ENCODE measurements around the gene CRIP1. TPM values are rescaled to one million over a fixed set of nuclear protein-coding genes. Genes with fewer than 3 reads are reported as not detected.
A peak's percentile ranks its signal among the peaks of the same experiment; 100 is the strongest.

CRIP1 gene
- total and polyA plus RNA-seq, 2 experiments from 2014 or later, result 0.80 to 8.4 TPM

GRCh38 chr14:105452963-105453362 is 33.7 kb upstream of the CRIP1 start:
- H3K36me3 Mint-ChIP-seq (ENCODE audit: low read depth), result peaks cover 50% of the 10 kb centered on the region
- no peak for ATAC-seq
- TF ChIP-seq NANOG (IDR thresholded peaks at IDR 0.05; ENCODE audit: borderline replicate concordance), result no peak
- TF ChIP-seq EZH2 (IDR thresholded peaks at IDR 0.05; ENCODE audit: low read depth, unreplicated experiment), result no peak
- TF ChIP-seq ZNF462 (CRISPR knock-in tag; IDR thresholded peaks at IDR 0.05), result no peak
- TF ChIP-seq, protein P1, sequence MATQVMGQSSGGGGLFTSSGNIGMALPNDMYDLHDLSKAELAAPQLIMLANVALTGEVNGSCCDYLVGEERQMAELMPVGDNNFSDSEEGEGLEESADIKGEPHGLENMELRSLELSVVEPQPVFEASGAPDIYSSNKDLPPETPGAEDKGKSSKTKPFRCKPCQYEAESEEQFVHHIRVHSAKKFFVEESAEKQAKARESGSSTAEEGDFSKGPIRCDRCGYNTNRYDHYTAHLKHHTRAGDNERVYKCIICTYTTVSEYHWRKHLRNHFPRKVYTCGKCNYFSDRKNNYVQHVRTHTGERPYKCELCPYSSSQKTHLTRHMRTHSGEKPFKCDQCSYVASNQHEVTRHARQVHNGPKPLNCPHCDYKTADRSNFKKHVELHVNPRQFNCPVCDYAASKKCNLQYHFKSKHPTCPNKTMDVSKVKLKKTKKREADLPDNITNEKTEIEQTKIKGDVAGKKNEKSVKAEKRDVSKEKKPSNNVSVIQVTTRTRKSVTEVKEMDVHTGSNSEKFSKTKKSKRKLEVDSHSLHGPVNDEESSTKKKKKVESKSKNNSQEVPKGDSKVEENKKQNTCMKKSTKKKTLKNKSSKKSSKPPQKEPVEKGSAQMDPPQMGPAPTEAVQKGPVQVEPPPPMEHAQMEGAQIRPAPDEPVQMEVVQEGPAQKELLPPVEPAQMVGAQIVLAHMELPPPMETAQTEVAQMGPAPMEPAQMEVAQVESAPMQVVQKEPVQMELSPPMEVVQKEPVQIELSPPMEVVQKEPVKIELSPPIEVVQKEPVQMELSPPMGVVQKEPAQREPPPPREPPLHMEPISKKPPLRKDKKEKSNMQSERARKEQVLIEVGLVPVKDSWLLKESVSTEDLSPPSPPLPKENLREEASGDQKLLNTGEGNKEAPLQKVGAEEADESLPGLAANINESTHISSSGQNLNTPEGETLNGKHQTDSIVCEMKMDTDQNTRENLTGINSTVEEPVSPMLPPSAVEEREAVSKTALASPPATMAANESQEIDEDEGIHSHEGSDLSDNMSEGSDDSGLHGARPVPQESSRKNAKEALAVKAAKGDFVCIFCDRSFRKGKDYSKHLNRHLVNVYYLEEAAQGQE (IDR thresholded peaks at IDR 0.05; ENCODE audit: unreplicated experiment), result no peak
- TF ChIP-seq, protein P2, sequence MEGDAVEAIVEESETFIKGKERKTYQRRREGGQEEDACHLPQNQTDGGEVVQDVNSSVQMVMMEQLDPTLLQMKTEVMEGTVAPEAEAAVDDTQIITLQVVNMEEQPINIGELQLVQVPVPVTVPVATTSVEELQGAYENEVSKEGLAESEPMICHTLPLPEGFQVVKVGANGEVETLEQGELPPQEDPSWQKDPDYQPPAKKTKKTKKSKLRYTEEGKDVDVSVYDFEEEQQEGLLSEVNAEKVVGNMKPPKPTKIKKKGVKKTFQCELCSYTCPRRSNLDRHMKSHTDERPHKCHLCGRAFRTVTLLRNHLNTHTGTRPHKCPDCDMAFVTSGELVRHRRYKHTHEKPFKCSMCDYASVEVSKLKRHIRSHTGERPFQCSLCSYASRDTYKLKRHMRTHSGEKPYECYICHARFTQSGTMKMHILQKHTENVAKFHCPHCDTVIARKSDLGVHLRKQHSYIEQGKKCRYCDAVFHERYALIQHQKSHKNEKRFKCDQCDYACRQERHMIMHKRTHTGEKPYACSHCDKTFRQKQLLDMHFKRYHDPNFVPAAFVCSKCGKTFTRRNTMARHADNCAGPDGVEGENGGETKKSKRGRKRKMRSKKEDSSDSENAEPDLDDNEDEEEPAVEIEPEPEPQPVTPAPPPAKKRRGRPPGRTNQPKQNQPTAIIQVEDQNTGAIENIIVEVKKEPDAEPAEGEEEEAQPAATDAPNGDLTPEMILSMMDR (conservative IDR thresholded peaks at IDR 0.05; ENCODE audit: low read depth in 2 of 2), result no peak
- no peak for TF ChIP-seq JUNB (IDR thresholded peaks at IDR 0.05; ENCODE audit: unreplicated experiment)
- TF ChIP-seq ZNF331 (CRISPR knock-in tag; IDR thresholded peaks at IDR 0.05; ENCODE audit: low read depth), result no peak
- TF ChIP-seq ZNF114 (CRISPR knock-in tag; IDR thresholded peaks at IDR 0.05), result no peak
- no peak for TF ChIP-seq EZH2phosphoT487 (IDR thresholded peaks at IDR 0.05; ENCODE audit: unreplicated experiment)
- TF ChIP-seq, protein P3, sequence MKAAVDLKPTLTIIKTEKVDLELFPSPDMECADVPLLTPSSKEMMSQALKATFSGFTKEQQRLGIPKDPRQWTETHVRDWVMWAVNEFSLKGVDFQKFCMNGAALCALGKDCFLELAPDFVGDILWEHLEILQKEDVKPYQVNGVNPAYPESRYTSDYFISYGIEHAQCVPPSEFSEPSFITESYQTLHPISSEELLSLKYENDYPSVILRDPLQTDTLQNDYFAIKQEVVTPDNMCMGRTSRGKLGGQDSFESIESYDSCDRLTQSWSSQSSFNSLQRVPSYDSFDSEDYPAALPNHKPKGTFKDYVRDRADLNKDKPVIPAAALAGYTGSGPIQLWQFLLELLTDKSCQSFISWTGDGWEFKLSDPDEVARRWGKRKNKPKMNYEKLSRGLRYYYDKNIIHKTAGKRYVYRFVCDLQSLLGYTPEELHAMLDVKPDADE (IDR thresholded peaks at IDR 0.05), result no peak
- TF ChIP-seq CREB1 (CRISPR knock-in tag; IDR thresholded peaks at IDR 0.05; ENCODE audit: low read depth), result no peak
- TF ChIP-seq POLR2AphosphoS5 (IDR thresholded peaks at IDR 0.05; ENCODE audit: low read depth), result no peak
- TF ChIP-seq STAT1 (IDR thresholded peaks at IDR 0.05; ENCODE audit: unreplicated experiment), result no peak
- Histone ChIP-seq H3K79me2 (replicated peaks; ENCODE audit: insufficient read depth) (no peaks in the 10 kb centered on the region), H3K9me2 (ENCODE audit: insufficient read depth) (no peaks in the 10 kb centered on the region), H3K36me3 (ENCODE audit: insufficient read depth) (peaks cover 10% of the 10 kb centered on the region), H3F3A (replicated peaks; ENCODE audit: low read depth) (0 out of 2 replicates have a peak, but pooled peaks cover 13% of the 10 kb centered on the region), H3K4me2 (no peak overlapping the region), H3K27me3 (ENCODE audit: insufficient read depth) (no peaks in the 10 kb centered on the region), H2AFZ (no peak overlapping the region), H4K20me1 (replicated peaks; ENCODE audit: insufficient read depth) (peaks cover 16% of the 10 kb centered on the region; the same call in 1 of the 2 replicates), H3K4me1 (ENCODE audit: insufficient read depth) (no peaks in the 10 kb centered on the region), H3K27ac (ENCODE audit: low read depth) (0 out of 2 replicates have a peak overlapping the region, but pooled peaks have one; percentile 50), H3K4me3 (no peak overlapping the region)
- H3K27me3 Mint-ChIP-seq (ENCODE audit: insufficient read depth, low read depth, poor library complexity), result peaks cover 10% of the 10 kb centered on the region
- H3K4me1 Mint-ChIP-seq, result no peaks in the 10 kb centered on the region
- H3K9me3 Mint-ChIP-seq, result no peaks in the 10 kb centered on the region
- no peak overlapping the region for H3K4me3 Mint-ChIP-seq
- no peak for DNase-seq (ENCODE audit: low spot score)
- H3K27ac Mint-ChIP-seq, result no peak overlapping the region; the same call in 1 of the 2 replicates

All from GM23338 (cell line).